A375 (cell line): ENCODE data around the gene TVP23A. TPM values are rescaled to one million over a fixed set of nuclear protein-coding genes. Genes with fewer than 3 reads are reported as not detected.

Source experiments
- small RNA-seq: library from RNA; depleted of rRNA; stranded (forward); fragments of <200 nt; gene quantifications from one replicate; pipeline ENCODE3, GENCODE V24; 2014
- total RNA-seq: library from RNA; depleted of rRNA; stranded (reverse); fragments of >200 nt; shearing (Covaris generic); gene quantifications from 2 replicates; pipeline ENCODE4 v1.2.3, GENCODE V29; 2014; rRNA removed

The TVP23A gene
- 0.04 and 0.08 TPM in 2 replicates for total RNA-seq

DNA sequence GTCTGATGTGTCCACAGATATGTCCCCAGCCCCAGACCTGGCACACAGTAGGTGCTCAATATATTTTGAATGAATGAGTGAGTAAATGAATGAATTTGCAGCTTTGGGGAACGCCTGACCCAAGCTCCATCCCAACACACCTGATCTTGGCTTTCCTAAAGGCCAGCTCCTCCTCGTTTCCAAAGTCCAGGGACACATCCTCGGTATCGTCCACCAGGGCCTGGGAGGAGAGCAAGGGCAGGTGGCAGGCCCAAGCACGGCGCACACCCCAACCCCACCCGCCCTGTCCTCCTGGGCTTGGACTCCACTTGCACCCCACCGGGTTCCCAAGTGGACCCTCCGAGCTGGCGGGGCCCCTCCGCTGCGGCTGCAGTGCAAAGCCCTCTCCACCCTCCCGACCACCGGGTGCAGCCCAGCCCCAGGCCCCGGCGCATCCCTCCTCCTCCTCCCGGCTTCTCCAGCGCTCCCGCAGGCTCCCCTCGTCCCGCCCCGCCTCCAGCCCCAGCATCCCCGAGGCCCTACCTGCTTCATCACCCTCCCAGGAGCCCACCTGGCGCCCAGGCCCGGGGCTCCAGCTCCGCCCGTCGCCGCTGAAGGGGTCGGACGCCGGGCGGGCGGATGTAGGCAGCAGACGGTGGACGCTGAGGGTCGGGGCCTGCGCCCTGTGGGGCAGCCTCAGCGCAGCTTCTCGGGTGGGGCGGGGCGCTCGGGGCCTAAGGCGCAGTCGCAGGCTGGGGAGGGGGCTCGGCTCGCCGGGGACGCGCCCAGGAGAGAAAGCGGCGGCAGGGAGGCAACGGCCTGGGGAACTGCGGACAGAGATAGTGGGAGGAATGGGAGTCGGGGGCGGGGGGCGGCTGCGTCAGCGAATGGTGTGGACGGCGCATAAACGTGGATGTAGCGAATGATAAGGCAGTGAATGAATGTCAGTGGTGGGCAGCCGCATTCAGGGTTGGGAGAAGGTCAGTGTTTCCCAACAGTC lies at the start of gene TVP23A:
Gene TVP23A (minus strand): TSS at position 832 of the 979 bp plus-strand sequence. CDS start 301 bp downstream, at position 531.

DNA sequence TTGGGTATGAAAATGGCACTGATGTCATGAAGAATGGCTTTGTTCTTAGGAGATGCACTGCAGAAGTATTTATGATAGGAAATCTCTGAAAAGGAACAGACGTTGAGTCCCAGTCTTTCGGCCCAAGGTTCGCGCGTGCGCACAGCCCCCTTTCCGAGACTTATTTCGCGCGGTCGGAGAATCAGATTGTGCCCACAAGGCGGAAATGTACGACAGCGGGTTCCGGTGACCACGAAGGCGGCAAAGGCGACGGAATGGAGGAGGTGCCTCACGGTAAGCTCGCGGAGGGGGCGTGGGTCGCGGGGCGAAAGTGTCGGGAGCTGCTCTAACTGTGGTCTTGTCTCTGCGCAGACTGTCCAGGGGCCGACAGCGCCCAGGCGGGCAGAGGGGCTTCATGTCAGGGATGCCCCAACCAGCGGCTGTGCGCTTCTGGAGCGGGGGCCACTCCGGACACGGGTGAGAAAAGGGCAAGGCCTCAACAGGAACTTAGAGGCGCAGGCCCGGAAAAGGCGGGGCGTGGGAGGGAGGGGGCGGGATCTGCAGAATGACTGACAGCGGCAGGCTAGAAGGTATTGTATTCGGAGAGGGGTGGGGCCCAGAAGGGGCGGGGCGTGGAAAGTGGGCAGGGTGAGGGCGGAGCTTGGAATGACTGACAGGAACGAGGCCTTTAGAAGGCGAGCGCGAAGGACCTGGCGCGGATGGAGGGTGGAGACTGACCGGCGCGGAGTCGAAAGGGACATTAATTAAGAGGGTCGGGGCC lies 74.8 kb downstream of the TVP23A start, which contains the start of gene NUBP1:
Gene NUBP1 (plus strand): TSS at position 233 of the 760 bp plus-strand sequence. CDS start 22 bp downstream, at position 255.

Small RNA genes lying within 50 kb of the gene (small RNA-seq; reads per million reads assigned to genes)
- not detected for gene MTND4LP24
- not detected for gene MTND6P33

Other genes with a start within 250 kb of the TVP23A start
- 45.9 and 52.7 TPM in 2 replicates for gene EMP2, start 238.2 kb downstream of the TVP23A start, total RNA-seq
- gene TEKT5, start 123.9 kb downstream of the TVP23A start, total RNA-seq, result not detected in 2 replicates
- 48.9 and 62.8 TPM in 2 replicates for gene NUBP1, start 75.0 kb downstream of the TVP23A start, total RNA-seq
- gene CIITA, start 58.4 kb upstream of the TVP23A start, total RNA-seq, result 19.3 and 21.2 TPM in 2 replicates
- gene DEXI, start 123.7 kb upstream of the TVP23A start, total RNA-seq, result 23.7 and 24.4 TPM in 2 replicates
- gene CLEC16A, start 125.8 kb upstream of the TVP23A start, total RNA-seq, result 12.4 and 14.2 TPM in 2 replicates